ENCODE results near the gene INPP5K. TPM values are rescaled to one million over a fixed set of nuclear protein-coding genes. Genes with fewer than 3 reads are reported as not detected.

The INPP5K gene
- total and polyA plus RNA-seq, 10 of the 15 experiments (the other 5 are each of a cell fraction or from before 2014, with no cell fraction given), result 0.58 to 41.2 (median 23.3) TPM

GRCh38 chr17:1495265-1495989 lies 21.0 kb downstream of the INPP5K start:
- in situ Hi-C loops (cut with MboI), result no loop called here
- ATAC-seq (no peak), FAIRE-seq (no peak), DNase-seq (ENCODE audit: low read depth, low spot score) (no peak)
- 71% methylated on average over 14 of the region's 14 CpGs for WGBS (ENCODE audit: insufficient coverage, insufficient replicate concordance, low lambda C conversion rate, missing lambda C conversion rate)
- Histone ChIP-seq H3K79me2 (ENCODE audit: control insufficient read depth, insufficient read depth, low read length) (no peaks in the 10 kb centered on the region), H2AFZ (ENCODE audit: control insufficient read depth, low read depth, low read length) (no peak overlapping the region), H4K20me1 (ENCODE audit: control insufficient read depth, insufficient read depth) (no peaks in the 10 kb centered on the region), H3K27ac (ENCODE audit: control insufficient read depth, insufficient read depth) (no peak overlapping the region), H3K4me2 (ENCODE audit: control insufficient read depth, insufficient read depth) (no peak overlapping the region), H3K4me1 (ENCODE audit: control insufficient read depth, insufficient read depth, low read length) (peaks cover 7% of the 10 kb centered on the region), H3K9me3 (replicated peaks; ENCODE audit: control insufficient read depth, insufficient read depth, low read length) (no peaks in the 10 kb centered on the region), H3K4me3 (no peak overlapping the region), H3K27me3 (replicated peaks in 1 of 2; ENCODE audit: control insufficient read depth in 2 of 2, insufficient read depth in 2 of 2, low read length in 1 of 2) (no peaks in the 10 kb centered on the region), H3K9ac (ENCODE audit: control insufficient read depth, insufficient read depth, low read length) (no peak overlapping the region), H3K36me3 (ENCODE audit: control insufficient read depth in 2 of 2, insufficient read depth in 2 of 2, low read length in 1 of 2) (peaks cover 0 to 4% of the 10 kb centered on the region in 2 experiments; a peak in 1 of 4 replicates)
- intact Hi-C loops (cut with micrococcal nuclease; ENCODE audit: unreplicated experiment), result no loop called here
- SMC1A ChIA-PET (ENCODE audit: uncharacterized antibody, unreplicated experiment), result interaction anchor here (1.3 kb wide), 1 partner anchor 20 kb away, joined by 3 read pairs; no protein-coding TSS in a partner anchor
- no TSS peak for BruUV-seq (replicated peaks)
- RAD21 ChIA-PET (ENCODE audit: unreplicated experiment), result no interaction called here
- POLR2A ChIA-PET, result interaction anchor here (1.1 kb wide), 1 partner anchor 21 kb away, joined by 3 read pairs; the partner anchor contains the start of gene INPP5K
- CTCF ChIA-PET, result interaction anchor here (0.5 to 0.9 kb wide), 3 partner anchors 55 to 136 kb away, joined by 3 to 4 read pairs (median 3); no protein-coding TSS in a partner anchor
- TF ChIP-seq NR2C1 (IDR thresholded peaks at IDR 0.05), result no peak
- no peak for TF ChIP-seq SP1 (IDR thresholded peaks at IDR 0.05; ENCODE audit: low read depth, low read length)
- no peak for TF ChIP-seq RELA (IDR thresholded peaks at IDR 0.05; ENCODE audit: borderline replicate concordance, partially characterized antibody)
- TF ChIP-seq ZNF622 (IDR thresholded peaks at IDR 0.05), result no peak
- no peak for TF ChIP-seq CEBPZ (IDR thresholded peaks at IDR 0.05; ENCODE audit: low read depth, low read length)
- no peak for TF ChIP-seq NR2C2 (IDR thresholded peaks at IDR 0.05; ENCODE audit: borderline replicate concordance, control insufficient read depth, insufficient read length, low read depth)
- no peak for TF ChIP-seq ZBTB11 (CRISPR knock-in tag; IDR thresholded peaks at IDR 0.05)
- no peak for TF ChIP-seq CTCF (IDR thresholded peaks at IDR 0.05 in 2 of 3, conservative IDR thresholded peaks at IDR 0.05 in 1 of 3; ENCODE audit: control insufficient read depth in 2 of 3, extremely low read depth in 1 of 3, insufficient read depth in 1 of 3, low read depth in 3 of 3, low read length in 3 of 3)
- no peak for TF ChIP-seq HDGF (IDR thresholded peaks at IDR 0.05)
- no peak for TF ChIP-seq SRF (IDR thresholded peaks at IDR 0.05; ENCODE audit: low read depth in 2 of 2, low read length in 2 of 2)
- TF ChIP-seq IKZF1 (conservative IDR thresholded peaks at IDR 0.05), result no peak
